Measurements from ENCODE around the gene FBXO28.

DNA sequence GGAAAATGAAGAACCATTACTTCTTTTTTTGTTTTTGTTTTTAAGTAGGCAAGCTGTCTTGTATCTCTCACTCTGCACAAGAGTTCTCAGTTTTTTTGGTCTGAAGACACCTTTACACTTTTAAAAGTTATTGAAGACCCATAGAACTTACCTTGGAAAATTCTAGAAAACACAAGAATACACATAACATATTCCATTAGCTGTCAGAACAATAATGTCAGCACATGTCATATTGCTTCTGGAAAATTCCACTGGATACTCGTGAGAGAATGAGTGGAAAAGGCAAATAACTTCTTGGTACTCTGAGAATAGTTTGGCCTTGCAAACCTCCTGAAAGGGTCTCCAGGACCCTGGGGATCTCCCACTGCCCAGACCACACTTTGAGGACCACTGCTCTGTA lies 4.8 kb downstream of the FBXO28 start:
- TF ChIP-seq, protein P1, sequence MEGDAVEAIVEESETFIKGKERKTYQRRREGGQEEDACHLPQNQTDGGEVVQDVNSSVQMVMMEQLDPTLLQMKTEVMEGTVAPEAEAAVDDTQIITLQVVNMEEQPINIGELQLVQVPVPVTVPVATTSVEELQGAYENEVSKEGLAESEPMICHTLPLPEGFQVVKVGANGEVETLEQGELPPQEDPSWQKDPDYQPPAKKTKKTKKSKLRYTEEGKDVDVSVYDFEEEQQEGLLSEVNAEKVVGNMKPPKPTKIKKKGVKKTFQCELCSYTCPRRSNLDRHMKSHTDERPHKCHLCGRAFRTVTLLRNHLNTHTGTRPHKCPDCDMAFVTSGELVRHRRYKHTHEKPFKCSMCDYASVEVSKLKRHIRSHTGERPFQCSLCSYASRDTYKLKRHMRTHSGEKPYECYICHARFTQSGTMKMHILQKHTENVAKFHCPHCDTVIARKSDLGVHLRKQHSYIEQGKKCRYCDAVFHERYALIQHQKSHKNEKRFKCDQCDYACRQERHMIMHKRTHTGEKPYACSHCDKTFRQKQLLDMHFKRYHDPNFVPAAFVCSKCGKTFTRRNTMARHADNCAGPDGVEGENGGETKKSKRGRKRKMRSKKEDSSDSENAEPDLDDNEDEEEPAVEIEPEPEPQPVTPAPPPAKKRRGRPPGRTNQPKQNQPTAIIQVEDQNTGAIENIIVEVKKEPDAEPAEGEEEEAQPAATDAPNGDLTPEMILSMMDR (IDR thresholded peaks at IDR 0.05; ENCODE audit: poor library complexity, severe bottlenecking) = no peak
- TF ChIP-seq EP300 (conservative IDR thresholded peaks at IDR 0.05; ENCODE audit: poor library complexity, severe bottlenecking) (no peak), POLR2AphosphoS5 (IDR thresholded peaks at IDR 0.05) (no peak)
